ENCODE data around the gene MLF1. TPM values are rescaled to one million over a fixed set of nuclear protein-coding genes. Genes with fewer than 3 reads are reported as not detected.

The MLF1 gene
- total RNA-seq, 2 donors from 2014 or later = 4.4 to 4.9 TPM

DNA sequence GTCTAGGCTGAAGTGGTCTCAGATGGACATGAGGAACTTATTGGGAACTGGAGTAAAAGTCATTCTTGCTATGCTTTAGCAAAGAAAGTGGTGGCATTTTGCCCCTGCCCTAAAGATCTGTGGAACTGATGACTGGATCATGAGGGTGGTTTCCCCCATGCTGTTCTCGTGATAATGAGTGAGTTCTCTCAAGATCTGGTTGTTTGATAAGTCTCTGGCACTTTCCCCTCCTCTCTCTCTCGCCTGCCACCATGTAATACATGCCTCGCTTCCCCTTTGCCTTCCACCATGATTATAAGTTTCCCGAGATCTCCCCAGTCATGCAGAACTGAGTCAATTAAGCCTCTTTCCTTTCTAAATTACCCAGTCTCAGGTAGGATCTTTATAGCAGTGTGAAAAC is 11.5 kb upstream of the MLF1 start:
- DNase-seq = no peak
- Histone ChIP-seq H3K9ac (ENCODE audit: low read depth in 2 of 2, low read length in 2 of 2) (no peak overlapping the region), H3K4me3 (no peak overlapping the region), H3K36me3 (no peaks in the 10 kb centered on the region), H3K4me1 (no peaks in the 10 kb centered on the region), H3K27ac (no peak overlapping the region), H3K9me3 (no peaks in the 10 kb centered on the region), H3K27me3 (no peaks in the 10 kb centered on the region)
- intact Hi-C loops (cut with DNase I) = no loop called here
- TF ChIP-seq CTCF (IDR thresholded peaks at IDR 0.05) = no peak

GRCh38 chr3:158560979-158561378 is 10.0 kb upstream of the MLF1 start:
- Histone ChIP-seq H3K4me3 (no peak overlapping the region), H3K4me1 (no peaks in the 10 kb centered on the region), H3K27me3 (no peaks in the 10 kb centered on the region), H3K9me3 (no peaks in the 10 kb centered on the region), H3K27ac (no peak overlapping the region), H3K9ac (ENCODE audit: low read depth in 2 of 2, low read length in 2 of 2) (no peak overlapping the region), H3K36me3 (no peaks in the 10 kb centered on the region)
- no peak for DNase-seq
- TF ChIP-seq CTCF (IDR thresholded peaks at IDR 0.05) = no peak
- intact Hi-C loops (cut with DNase I) = no loop called here

GRCh38 chr3:158562674-158563073 is 8.3 kb upstream of the MLF1 start:
- H3K4me1 ChIP-seq = no peaks in the 10 kb centered on the region
- no peaks in the 10 kb centered on the region for H3K9me3 ChIP-seq
- no peak for DNase-seq
- H3K27me3 ChIP-seq = no peaks in the 10 kb centered on the region
- H3K9ac ChIP-seq (ENCODE audit: low read depth in 2 of 2, low read length in 2 of 2) = no peak overlapping the region
- intact Hi-C loops (cut with DNase I) = no loop called here
- H3K36me3 ChIP-seq = no peaks in the 10 kb centered on the region
- no peak overlapping the region for H3K4me3 ChIP-seq
- H3K27ac ChIP-seq = no peak overlapping the region
- no peak for TF ChIP-seq CTCF (IDR thresholded peaks at IDR 0.05)

GRCh38 chr3:158563076-158563475 is 7.9 kb upstream of the MLF1 start:
- no peak for DNase-seq
- TF ChIP-seq CTCF (IDR thresholded peaks at IDR 0.05) = no peak
- no peak overlapping the region for H3K27ac ChIP-seq
- no peaks in the 10 kb centered on the region for H3K9me3 ChIP-seq
- intact Hi-C loops (cut with DNase I) = no loop called here
- no peaks in the 10 kb centered on the region for H3K36me3 ChIP-seq
- H3K4me3 ChIP-seq = no peak overlapping the region
- H3K9ac ChIP-seq (ENCODE audit: low read depth in 2 of 2, low read length in 2 of 2) = no peak overlapping the region
- no peaks in the 10 kb centered on the region for H3K4me1 ChIP-seq
- H3K27me3 ChIP-seq = no peaks in the 10 kb centered on the region

GRCh38 chr3:158565076-158565475 is 5.9 kb upstream of the MLF1 start:
- Histone ChIP-seq H3K27me3 (no peaks in the 10 kb centered on the region), H3K27ac (no peak overlapping the region), H3K9ac (ENCODE audit: low read depth in 2 of 2, low read length in 2 of 2) (no peak overlapping the region), H3K36me3 (no peaks in the 10 kb centered on the region), H3K9me3 (no peaks in the 10 kb centered on the region), H3K4me3 (no peak overlapping the region), H3K4me1 (no peaks in the 10 kb centered on the region)
- no peak for TF ChIP-seq CTCF (IDR thresholded peaks at IDR 0.05)
- intact Hi-C loops (cut with DNase I) = no loop called here
- no peak for DNase-seq

GRCh38 chr3:158568784-158569183 is 2.2 kb upstream of the MLF1 start:
- H3K4me1 ChIP-seq = no peaks in the 10 kb centered on the region
- DNase-seq = no peak
- intact Hi-C loops (cut with DNase I) = no loop called here
- no peak for TF ChIP-seq CTCF (IDR thresholded peaks at IDR 0.05)
- no peak overlapping the region for H3K4me3 ChIP-seq
- H3K36me3 ChIP-seq = no peaks in the 10 kb centered on the region
- H3K9me3 ChIP-seq = no peaks in the 10 kb centered on the region
- no peak overlapping the region for H3K9ac ChIP-seq (ENCODE audit: low read depth in 2 of 2, low read length in 2 of 2)
- H3K27me3 ChIP-seq = no peaks in the 10 kb centered on the region
- H3K27ac ChIP-seq = no peak overlapping the region
